K562 (cell line): Measurements from ENCODE around the gene GNG3. TPM values are rescaled to one million over a fixed set of nuclear protein-coding genes. Genes with fewer than 3 reads are reported as not detected.
A peak's percentile ranks its signal among the peaks of the same experiment; 100 is the strongest.

Experiments used
- BRCA1 ChIP-seq, 2 experiments: fragments of 450-650 bp in 1 of 2; sonication (generic) in 1 of 2; formaldehyde crosslinking in 1 of 2; IDR thresholded peaks; 2 replicates each; pipeline versions ENCODE4 v1.5.0 to v1.6.1; 2017 to 2020; ENCODE audit warnings: mild to moderate bottlenecking in 1 of 2, missing genetic modification reagents in 1 of 2
- CREBBP ChIP-seq: IDR thresholded peaks from one replicate; pipeline ENCODE4 v1.6.1; 2012; ENCODE audit warnings: low read depth, mild to moderate bottlenecking, control low read depth, inconsistent platforms, low read length
- EP300 ChIP-seq: IDR thresholded peaks from 2 replicates; pipeline ENCODE4 v1.6.1; 2012; ENCODE audit warnings: low read length, improper control_type of control experiment
- ETV6 ChIP-seq, 3 experiments: fragments of 150-350 bp in 1 of 3; sonication (generic) in 1 of 3; formaldehyde crosslinking in 1 of 3; IDR thresholded peaks; 2 replicates each; pipeline versions ENCODE4 v1.6.1 to v1.8.0; 2014 to 2022; ENCODE audit warnings: borderline replicate concordance in 2 of 3, low read depth in 2 of 3, antibody characterized with exemption in 1 of 3, low read length in 1 of 3, mild to moderate bottlenecking in 1 of 3, missing genetic modification reagents in 1 of 3
- FOXM1 ChIP-seq, 2 experiments: fragments of 450-650 bp in 1 of 2; sonication (generic) in 1 of 2; formaldehyde crosslinking in 1 of 2; IDR thresholded peaks; 2 replicates each; pipeline versions ENCODE4 v1.6.1 to v1.9.0; 2017 to 2022; ENCODE audit warnings: low read depth in 2 of 2, mild to moderate bottlenecking in 2 of 2, missing genetic modification reagents in 1 of 2, moderate library complexity in 1 of 2
- FOXP1 ChIP-seq: sonication (generic); formaldehyde crosslinking; IDR thresholded peaks from 2 replicates; pipeline ENCODE4 v1.8.0; 2022; ENCODE audit warnings: mild to moderate bottlenecking, missing genetic modification reagents
- HDAC2 ChIP-seq: fragments of 450-650 bp; IDR thresholded peaks from 2 replicates; pipeline ENCODE4 v1.6.1; 2016; ENCODE audit warnings: mild to moderate bottlenecking
- HEY1 ChIP-seq: fragments of 250-450 bp; sonication (Bioruptor Pico); IDR thresholded peaks from 2 replicates; pipeline ENCODE4 v1.5.0; 2020; ENCODE audit warnings: mild to moderate bottlenecking, moderate library complexity, borderline replicate concordance
- RBM39 ChIP-seq: fragments of 200-400 bp; formaldehyde crosslinking; optimal IDR thresholded peaks from 2 replicates; pipeline ENCODE3; 2018; ENCODE audit warnings: low read depth, low read length
- SMARCA4 ChIP-seq: fragments of 450-650 bp; IDR thresholded peaks from 2 replicates; pipeline ENCODE4 v1.6.1; 2016
- SRSF7 ChIP-seq: fragments of 200-400 bp; formaldehyde crosslinking; optimal IDR thresholded peaks from 2 replicates; pipeline ENCODE3; 2017; ENCODE audit warnings: mild to moderate bottlenecking, low read depth, low read length
- ZNF232 ChIP-seq: sonication (generic); formaldehyde crosslinking; IDR thresholded peaks from 2 replicates; pipeline ENCODE4 v1.8.0; 2022; ENCODE audit warnings: mild to moderate bottlenecking, missing genetic modification reagents
- polyA plus RNA-seq, 8 experiments: library from polyadenylated mRNA; depleted of rRNA in 4 of 8; stranded (reverse) in 5 of 8; unstranded in 3 of 8; fragments of >200 nt; fragmentation: Nextera tagmentation in 2 of 8; fragmentation: Illumina TruSeq in 1 of 8; extraction: Ambion mirVana in 2 of 8; extraction: Trizol in 1 of 8; gene quantifications; 2 replicates each; pipeline versions ENCODE4 v1.2.1 to v1.2.3, GENCODE V29; 2011 to 2014; ENCODE audit warnings: inconsistent platforms in 1 of 8, missing spikeins in 1 of 8
- total RNA-seq, 7 experiments: library from RNA; depleted of rRNA in 6 of 7; stranded (reverse); fragments of >200 nt in 6 of 7; fragmentation: Illumina TruSeq in 2 of 7; extraction: Trizol in 2 of 7; gene quantifications; 2 replicates each; pipeline versions ENCODE4 v1.2.1 to v1.2.3, GENCODE V29; 2011 to 2021; ENCODE audit warnings: low replicate concordance in 1 of 7
- TF ChIP-seq, protein P1 (sequence below): fragments of 450-650 bp; IDR thresholded peaks from 2 replicates; pipeline ENCODE4 v1.7.0; 2016; ENCODE audit warnings: borderline replicate concordance
- TF ChIP-seq, protein P2 (sequence below): fragments of 250-450 bp; sonication (Bioruptor Pico); IDR thresholded peaks from 2 replicates; pipeline ENCODE4 v1.5.0; 2022; ENCODE audit warnings: mild to moderate bottlenecking
- TF ChIP-seq, protein P3 (sequence below): fragments of 250-450 bp; sonication (Bioruptor Pico); IDR thresholded peaks from 2 replicates; pipeline ENCODE4 v1.4.0; 2020; ENCODE audit warnings: borderline replicate concordance
- TF ChIP-seq, protein P4 (sequence below): IDR thresholded peaks from 2 replicates; pipeline ENCODE4 v1.6.1; 2011; ENCODE audit warnings: borderline replicate concordance, low read depth, mild to moderate bottlenecking, moderate library complexity, low read length; ENCODE audit not compliant: insufficient read depth, poor library complexity, severe bottlenecking

Gene GNG3
- total and polyA plus RNA-seq, 9 of the 15 experiments (the other 6 are each of a cell fraction or from before 2014, with no cell fraction given): 0.07 TPM; not detected in 8

DNA sequence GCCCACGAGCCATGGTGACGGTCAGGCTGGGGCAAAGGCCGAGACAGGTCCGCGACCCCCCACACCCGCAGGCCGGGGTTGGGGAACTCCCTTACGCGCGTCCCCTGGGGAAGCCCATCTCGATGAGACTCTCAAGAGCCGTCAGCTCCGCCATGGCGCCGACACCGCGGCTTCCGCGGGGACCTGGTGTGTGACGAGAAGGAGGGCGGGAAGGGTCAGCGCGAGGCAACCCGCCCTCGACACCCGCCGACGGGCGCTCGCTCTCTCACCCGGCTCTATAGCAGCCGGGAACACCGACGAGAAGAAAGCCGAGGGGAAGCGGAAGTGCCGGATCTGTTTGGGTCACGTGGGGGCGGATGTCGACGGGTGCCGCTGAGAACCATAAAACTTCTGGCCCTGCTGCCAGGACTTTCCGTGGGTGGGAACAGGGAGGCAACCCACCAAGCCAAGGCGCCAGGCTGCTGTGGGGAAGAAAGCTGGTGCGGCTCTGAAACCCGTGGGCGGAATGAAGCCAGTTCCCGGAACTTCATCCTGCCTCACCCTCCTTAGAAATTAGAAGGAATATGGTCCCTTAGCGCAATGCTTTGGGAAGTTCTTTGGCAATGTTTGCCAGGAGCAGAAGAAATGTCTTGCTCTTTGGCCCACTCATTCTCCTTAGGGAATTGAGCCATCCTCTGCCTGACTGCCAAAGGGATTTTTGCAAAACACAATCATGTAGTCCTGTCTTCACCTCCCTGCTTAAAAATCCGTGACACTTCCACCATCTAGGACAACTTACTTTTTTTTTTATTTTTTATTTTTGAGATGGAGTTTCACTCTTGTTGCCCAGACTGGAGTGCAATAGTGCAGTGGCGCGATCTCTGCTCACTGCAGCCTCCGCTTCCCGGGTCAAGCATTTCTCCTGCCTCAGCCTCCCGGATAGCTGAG lies 28.4 kb upstream of the GNG3 start, which contains the start of gene UBXN1 (continued):
- TF ChIP-seq ETV6 (IDR thresholded peaks at IDR 0.05; ENCODE audit: borderline replicate concordance in 1 of 2, low read depth in 2 of 2, low read length in 1 of 2) (peak; percentile 33 to 55; a peak in 2 of 4 replicates), ETV6 (CRISPR knock-in tag; IDR thresholded peaks at IDR 0.05; ENCODE audit: borderline replicate concordance) (no peak), HDAC2 (peak; percentile 46; the same call in 1 of the 2 replicates), HEY1 (CRISPR knock-in tag) (no peak), SMARCA4 (peak; percentile 28; the same call in 1 of the 2 replicates), BRCA1 (IDR thresholded peaks at IDR 0.05) (no peak), BRCA1 (CRISPR knock-in tag; IDR thresholded peaks at IDR 0.05) (no peak), EP300 (no peak; the same call in 1 of the 2 replicates), FOXM1 (IDR thresholded peaks at IDR 0.05; ENCODE audit: low read depth) (no peak), FOXM1 (CRISPR knock-in tag; IDR thresholded peaks at IDR 0.05; ENCODE audit: low read depth) (no peak), CREBBP (no peak), FOXP1 (CRISPR knock-in tag) (no peak), SRSF7 (no peak), ZNF232 (CRISPR knock-in tag) (no peak), RBM39 (no peak)
- TF ChIP-seq, protein P1, sequence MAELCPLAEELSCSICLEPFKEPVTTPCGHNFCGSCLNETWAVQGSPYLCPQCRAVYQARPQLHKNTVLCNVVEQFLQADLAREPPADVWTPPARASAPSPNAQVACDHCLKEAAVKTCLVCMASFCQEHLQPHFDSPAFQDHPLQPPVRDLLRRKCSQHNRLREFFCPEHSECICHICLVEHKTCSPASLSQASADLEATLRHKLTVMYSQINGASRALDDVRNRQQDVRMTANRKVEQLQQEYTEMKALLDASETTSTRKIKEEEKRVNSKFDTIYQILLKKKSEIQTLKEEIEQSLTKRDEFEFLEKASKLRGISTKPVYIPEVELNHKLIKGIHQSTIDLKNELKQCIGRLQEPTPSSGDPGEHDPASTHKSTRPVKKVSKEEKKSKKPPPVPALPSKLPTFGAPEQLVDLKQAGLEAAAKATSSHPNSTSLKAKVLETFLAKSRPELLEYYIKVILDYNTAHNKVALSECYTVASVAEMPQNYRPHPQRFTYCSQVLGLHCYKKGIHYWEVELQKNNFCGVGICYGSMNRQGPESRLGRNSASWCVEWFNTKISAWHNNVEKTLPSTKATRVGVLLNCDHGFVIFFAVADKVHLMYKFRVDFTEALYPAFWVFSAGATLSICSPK: no peak
- TF ChIP-seq, protein P2, sequence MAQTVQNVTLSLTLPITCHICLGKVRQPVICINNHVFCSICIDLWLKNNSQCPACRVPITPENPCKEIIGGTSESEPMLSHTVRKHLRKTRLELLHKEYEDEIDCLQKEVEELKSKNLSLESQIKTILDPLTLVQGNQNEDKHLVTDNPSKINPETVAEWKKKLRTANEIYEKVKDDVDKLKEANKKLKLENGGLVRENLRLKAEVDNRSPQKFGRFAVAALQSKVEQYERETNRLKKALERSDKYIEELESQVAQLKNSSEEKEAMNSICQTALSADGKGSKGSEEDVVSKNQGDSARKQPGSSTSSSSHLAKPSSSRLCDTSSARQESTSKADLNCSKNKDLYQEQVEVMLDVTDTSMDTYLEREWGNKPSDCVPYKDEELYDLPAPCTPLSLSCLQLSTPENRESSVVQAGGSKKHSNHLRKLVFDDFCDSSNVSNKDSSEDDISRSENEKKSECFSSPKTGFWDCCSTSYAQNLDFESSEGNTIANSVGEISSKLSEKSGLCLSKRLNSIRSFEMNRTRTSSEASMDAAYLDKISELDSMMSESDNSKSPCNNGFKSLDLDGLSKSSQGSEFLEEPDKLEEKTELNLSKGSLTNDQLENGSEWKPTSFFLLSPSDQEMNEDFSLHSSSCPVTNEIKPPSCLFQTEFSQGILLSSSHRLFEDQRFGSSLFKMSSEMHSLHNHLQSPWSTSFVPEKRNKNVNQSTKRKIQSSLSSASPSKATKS (CRISPR knock-in tag): no peak
- TF ChIP-seq, protein P3, sequence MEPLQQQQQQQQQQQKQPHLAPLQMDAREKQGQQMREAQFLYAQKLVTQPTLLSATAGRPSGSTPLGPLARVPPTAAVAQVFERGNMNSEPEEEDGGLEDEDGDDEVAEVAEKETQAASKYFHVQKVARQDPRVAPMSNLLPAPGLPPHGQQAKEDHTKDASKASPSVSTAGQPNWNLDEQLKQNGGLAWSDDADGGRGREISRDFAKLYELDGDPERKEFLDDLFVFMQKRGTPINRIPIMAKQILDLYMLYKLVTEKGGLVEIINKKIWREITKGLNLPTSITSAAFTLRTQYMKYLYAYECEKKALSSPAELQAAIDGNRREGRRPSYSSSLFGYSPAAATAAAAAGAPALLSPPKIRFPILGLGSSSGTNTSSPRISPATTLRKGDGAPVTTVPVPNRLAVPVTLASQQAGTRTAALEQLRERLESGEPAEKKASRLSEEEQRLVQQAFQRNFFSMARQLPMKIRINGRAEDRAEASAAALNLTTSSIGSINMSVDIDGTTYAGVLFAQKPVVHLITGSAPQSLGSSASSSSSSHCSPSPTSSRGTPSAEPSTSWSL (CRISPR knock-in tag): no peak
- TF ChIP-seq, protein P4, sequence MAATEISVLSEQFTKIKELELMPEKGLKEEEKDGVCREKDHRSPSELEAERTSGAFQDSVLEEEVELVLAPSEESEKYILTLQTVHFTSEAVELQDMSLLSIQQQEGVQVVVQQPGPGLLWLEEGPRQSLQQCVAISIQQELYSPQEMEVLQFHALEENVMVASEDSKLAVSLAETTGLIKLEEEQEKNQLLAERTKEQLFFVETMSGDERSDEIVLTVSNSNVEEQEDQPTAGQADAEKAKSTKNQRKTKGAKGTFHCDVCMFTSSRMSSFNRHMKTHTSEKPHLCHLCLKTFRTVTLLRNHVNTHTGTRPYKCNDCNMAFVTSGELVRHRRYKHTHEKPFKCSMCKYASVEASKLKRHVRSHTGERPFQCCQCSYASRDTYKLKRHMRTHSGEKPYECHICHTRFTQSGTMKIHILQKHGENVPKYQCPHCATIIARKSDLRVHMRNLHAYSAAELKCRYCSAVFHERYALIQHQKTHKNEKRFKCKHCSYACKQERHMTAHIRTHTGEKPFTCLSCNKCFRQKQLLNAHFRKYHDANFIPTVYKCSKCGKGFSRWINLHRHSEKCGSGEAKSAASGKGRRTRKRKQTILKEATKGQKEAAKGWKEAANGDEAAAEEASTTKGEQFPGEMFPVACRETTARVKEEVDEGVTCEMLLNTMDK: no peak
